HG03520 (cell line): ENCODE results near the gene CLDN6.
"Not testable (repeated sequence)": the region's sequence is repeated elsewhere in the genome, so short reads cannot be mapped to it uniquely, and the experiment has no call there.

Experiments used
- ATAC-seq: cut with Tn5 transposase; IDR thresholded peaks from one replicate; pipeline ENCODE4 v1.9.1; 2021; ENCODE audit warnings: mild to moderate bottlenecking, moderate library complexity; ENCODE audit not compliant: unreplicated experiment

CLDN6 gene

GRCh38 chr16:3017794-3018506 is at the start of gene CLDN6:
TSS of gene CLDN6 (minus strand) at chr16:3018183. CDS start at chr16:3016021, 2,162 bp downstream.
- no peak for ATAC-seq

- ATAC-seq, result no peak
These were observed 48.4 kb upstream of the CLDN6 start for GRCh38 chr16:3066440-3066748.

DNA sequence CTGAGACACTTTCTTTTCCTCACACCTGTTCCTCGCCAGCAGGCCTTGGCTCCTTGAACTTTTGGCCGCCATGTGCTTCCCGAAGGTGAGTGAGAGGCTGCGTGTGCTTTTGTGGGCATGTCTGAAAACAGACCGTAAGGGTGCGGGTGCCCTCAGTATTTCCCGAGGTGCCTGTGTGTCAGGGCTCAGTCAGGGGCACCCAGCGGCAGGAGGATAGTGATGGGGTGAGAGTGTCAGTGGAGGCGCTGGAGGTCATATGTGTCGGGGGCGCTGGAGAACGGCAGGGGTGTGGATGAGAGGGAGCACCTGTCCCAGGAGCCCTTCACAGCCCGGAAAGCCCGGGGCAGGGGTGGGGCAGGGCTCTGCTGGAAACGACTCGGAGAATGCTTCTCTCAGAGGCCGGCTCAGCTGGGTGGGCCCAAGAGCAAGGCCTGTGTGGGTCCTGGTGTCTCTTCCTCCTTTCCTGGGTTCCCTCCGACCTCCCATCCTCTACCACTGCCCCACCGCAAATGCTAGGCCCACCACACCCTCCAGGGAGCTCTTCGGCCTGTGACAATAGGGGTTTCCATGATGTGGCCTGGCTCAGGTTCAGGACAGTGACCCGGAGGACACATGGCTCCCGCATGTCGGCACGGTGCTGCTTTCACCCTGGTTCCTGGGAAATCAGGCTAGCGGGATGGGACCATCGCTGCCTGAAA is 47.9 kb upstream of the CLDN6 start:
- ATAC-seq, result no peak

GRCh38 chr16:3065069-3065741 is 47.2 kb upstream of the CLDN6 start, which contains the start of gene IL32:
TSS of gene IL32 (plus strand) at chr16:3065640. CDS start at chr16:3065812, 172 bp downstream.
- no peak for ATAC-seq

- no peak for ATAC-seq
These were observed 45.8 kb upstream of the CLDN6 start for GRCh38 chr16:3063625-3064386.

DNA sequence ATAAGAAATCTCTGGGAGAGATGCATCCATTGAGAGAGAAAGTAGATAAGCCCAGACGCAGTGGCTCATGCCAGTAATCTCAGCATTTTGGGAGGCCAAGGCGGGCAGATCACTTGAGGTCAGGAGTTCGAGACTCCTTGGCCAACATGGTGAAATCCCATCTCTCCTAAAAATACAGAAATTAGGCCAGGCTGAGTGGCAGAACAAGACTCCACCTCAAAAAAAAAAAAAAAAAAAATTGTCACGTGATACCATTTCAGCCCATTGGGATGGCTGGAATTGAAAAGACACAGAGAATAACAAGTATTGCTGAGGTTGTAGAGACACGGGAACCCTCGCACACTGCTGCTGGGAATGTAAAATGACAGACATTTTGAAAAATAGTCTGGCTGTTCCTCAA is 44.6 kb upstream of the CLDN6 start:
- ATAC-seq, result no peak

DNA sequence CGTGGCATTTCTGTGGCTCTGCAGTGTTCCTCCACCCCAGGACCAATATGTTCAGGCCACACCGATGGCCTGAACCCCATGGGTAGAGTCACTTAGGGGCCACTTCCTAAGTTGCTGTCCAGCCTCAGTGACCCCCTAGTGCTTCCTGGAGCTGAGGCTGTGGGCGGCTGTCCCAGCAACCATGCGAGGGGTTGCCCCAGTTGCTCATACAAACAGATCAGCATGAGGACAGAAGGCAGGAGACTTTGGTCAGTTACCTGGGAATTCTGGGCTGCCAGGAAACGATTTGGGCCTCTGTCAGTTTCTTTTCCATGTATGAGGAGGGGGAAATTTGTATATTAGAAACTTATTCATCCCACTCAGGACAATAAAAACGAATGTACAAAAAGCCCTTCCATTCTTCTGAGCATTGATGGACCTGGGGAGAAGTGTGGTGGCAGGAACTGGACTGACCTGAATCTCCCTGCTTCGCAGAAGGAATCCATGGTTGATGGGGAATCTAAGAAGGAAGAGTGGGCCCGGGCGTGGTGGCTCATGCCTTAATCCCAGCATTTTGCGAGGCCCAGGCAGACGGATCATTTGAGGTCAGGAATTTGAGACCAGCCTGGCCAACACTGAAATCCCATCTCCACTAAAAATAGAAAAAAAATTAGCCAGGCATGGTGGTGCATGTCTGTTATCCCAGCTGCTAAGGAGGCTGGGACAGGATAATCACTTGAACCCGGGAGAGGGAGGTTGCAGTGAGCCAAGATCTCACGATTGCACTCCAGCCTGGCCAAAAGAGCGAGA is 42.5 kb upstream of the CLDN6 start:
- ATAC-seq, result no peak

- peak; percentile 8 for ATAC-seq
These were observed 41.8 kb upstream of the CLDN6 start for GRCh38 chr16:3059723-3060242.

DNA sequence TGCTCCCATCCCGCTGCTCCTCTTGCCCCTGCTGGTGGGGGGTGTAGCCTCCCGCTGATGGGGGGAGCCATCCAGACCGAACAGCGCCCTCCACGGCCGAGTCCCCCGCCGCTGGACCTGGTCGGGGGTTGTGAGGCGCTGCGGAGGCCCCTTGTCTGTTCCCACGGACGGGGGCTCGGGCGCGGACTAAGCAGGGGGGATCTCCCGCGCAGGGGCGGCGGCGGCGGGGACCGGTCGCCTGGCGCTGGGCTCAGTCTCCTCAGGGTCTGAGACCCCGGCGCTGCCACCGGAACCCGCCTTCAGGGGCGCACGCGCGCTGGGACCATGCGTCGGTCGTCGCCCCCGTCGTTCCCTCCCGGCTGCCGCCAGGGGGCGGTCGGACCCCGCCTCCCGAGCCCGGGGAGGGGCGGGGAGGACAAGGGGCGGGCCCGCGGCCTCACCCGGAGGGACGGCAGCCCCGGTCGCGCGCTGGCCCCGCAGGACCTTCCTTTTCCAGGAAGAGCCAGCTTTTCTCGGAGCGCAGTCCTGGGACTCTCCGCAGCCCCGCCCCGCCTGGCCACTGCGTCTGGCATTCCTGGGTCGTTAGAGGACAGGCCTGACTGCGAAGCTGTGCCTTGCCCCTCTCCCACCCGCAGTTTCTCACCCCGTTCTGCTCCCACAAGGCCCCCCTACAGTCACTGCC is 41.2 kb upstream of the CLDN6 start:
- ATAC-seq, result peak; percentile 61

DNA sequence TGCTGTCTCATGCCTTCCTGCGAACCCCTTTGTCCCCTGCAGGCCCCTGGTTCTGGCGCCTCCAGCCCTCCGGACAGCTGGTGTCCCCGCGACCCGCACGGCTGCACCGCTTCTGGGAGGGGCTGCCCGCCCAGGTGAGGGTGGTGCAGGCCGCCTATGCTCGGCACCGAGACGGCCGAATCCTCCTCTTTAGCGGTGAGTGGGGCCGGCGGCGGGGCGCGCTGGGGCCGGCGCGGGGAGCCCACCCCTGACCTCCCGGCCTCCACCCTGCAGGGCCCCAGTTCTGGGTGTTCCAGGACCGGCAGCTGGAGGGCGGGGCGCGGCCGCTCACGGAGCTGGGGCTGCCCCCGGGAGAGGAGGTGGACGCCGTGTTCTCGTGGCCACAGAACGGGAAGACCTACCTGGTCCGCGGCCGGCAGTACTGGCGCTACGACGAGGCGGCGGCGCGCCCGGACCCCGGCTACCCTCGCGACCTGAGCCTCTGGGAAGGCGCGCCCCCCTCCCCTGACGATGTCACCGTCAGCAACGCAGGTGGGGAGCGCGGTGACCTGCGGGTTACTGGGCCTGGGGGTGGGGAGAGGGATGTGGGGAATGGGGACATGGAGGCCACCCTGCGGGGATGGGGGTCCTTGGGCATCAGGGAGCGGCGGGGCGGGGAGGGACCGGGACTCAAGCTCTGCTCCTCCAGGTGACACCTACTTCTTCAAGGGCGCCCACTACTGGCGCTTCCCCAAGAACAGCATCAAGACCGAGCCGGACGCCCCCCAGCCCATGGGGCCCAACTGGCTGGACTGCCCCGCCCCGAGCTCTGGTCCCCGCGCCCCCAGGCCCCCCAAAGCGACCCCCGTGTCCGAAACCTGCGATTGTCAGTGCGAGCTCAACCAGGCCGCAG is 40.4 kb upstream of the CLDN6 start:
- ATAC-seq, result peak; percentile 24

GRCh38 chr16:3057181-3058138 is 39.5 kb upstream of the CLDN6 start:
- ATAC-seq, result no peak

GRCh38 chr16:3056336-3057180 is 38.6 kb upstream of the CLDN6 start:
- ATAC-seq, result no peak

DNA sequence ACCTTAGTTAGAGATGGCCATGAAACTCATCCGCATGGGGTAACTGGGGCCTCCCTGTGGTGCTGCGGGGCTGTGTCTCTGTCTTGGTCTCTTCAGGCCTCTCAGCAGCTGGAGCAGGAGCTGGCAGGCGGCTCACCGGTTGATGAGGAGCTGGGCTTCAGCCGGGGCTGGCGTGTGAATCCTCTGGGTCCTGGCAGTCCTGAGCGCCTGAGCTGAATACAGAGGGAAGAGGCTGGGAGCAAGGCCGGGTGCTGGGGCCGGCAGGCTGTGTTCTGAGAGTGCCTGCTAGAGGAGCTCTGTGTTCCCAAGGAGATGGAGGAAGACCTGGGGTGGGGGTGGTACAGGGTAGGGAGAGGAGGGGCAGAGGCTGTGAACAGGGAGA is 37.7 kb upstream of the CLDN6 start:
- not testable (repeated sequence) for ATAC-seq

DNA sequence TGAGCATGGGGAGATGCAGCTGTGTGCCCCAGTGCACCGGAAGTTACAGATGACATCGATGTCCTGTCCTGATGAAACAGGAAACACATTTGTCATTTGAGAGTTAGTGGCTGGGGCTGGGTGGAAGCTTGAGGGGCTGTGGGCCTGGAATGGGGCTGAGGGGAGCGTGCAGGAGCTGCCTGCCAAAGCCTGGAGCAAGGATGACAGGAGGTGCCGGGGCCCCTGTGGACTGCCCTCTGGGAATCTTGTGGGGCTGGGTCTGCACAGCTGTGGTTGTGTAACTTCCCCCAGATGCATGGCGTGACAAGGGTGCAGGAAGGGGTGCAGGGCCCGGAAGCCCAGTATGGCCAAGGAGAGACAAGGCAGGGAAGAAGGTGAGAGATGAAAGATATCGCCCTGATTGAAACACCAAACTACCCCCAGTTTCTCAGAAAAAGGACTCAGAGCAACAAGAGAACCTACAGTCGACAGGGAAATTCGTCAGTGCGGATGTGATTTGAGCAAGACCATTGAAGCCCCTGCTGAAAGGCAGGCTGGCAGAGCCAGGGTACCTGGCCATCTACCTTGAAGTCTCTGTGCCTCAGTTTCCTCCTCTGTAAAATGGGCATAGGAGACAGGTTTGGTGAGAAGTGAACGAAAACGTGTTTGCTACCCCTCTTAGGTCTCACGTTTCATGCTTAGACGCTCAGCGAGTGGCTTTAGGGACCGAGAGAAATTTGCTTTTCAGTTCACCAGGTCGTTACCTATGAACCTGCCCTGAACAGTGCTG is 37.2 kb upstream of the CLDN6 start:
- no peak for ATAC-seq

DNA sequence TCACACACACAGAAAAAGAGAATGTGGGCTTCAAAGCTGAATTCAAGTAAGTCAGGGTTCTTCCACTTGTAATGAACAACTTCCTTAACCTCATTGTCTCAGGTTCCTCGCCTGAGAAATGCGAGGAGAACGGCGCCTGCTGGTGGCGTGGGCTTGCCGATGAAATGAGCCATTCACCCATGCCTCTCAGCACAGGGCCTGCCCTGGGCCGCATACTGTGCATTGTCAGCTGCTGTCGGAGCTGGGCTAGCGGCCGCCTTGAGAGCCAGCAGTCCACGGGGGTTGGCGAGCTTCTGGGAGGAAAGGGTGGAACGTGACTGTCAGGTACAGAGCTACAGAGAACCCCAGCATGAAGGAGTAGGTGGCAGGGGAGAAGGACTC is 35.3 kb upstream of the CLDN6 start:
- ATAC-seq, result not testable (repeated sequence)
